ENCODE measurements around the gene CCDC171.

The CCDC171 gene

DNA sequence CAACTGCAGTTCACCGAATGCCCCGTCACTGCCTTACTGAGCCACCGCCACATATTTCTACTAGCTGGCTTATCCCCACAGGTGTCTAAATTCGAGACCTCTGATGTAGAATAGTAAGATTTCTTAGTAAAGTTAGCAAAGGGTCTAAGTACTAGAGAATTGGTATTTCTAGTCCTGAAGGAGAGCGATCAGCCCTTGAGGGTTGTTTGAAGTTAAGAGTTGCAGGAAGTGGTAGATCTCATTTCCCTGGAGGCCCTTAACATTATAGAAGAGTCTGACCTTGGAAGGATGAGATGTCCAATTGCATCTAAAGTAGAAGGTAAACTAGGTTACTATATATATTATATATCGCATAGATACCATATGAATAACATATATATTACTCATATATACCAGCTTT, 451.8 kb downstream of the CCDC171 start:
- DNase-seq = no peak

DNA sequence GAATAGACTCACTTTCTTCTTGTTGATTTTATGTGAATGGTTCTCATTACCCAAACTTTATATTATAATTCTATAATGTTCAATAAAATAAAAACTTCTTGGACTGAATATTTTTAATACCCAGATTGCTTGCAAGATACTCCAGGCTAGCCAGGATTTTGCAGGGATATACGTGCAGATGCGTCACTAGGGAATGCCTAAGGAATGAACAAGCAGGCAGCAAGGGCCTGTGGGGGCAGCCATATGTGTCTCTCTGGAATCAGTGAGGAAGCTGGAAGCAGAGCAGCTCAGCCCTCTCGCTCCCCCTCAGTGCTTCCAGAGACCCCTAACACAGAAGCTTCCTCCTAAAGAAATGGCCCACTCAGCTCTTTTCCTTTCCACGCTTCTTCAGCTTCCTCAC, 457.4 kb downstream of the CCDC171 start:
- DNase-seq = no peak

DNA sequence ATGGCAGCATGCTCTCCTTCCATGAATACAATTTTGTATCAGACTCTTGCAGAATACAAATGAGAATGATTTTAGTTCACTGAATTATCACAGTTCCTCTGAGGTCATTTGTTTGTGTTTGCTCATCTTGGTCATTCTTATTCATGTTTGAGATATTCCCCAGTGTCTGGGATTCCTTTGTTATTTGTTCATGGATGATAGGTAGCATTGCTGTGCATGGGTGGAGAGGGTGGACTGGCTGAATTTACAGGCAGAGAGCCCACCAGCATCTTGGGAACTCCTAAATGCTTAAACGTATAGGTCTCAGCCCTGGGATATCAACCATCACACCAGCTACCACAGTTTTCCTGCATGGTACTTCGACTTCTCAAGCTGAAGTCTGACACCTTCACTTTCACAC, 459.8 kb downstream of the CCDC171 start:
- no peak for DNase-seq

DNA sequence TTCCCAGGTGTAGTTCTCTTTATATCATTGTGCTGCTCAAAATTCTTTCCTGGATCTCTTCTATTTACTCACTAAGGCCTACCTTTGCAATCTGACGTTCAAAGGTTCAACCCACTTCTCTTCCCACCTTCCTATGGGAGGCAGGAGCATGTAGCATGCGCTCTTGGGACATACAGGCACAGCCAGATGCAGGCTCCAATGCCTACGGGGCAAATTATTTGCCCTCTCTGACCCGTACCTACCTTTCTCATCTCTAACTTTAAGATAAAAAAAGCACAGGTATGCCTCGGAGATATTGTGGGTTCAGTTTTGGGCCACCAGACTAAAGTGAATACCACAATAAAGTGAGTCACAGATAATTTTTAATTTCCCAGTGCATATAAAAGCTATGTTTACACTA, 460.5 kb downstream of the CCDC171 start:
- no peak for DNase-seq

DNA sequence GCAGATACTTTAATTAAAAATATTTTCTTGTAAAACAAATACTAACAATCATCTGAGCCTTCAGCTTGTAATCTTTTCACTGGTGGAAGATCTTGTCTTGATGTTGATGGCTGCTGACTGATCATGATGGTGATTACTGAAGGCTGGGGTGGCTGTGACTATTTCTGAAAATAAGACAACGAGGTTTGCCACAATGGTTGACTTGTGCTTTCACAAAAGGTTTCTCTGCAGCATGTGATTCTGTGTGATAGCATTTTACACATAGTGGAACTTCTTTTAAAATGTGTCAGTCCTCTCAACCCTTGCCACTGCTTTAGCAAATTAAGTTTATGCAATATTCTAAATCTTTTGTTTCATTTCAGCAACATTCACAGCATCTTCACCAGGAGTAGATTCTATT, 461.0 kb downstream of the CCDC171 start:
- no peak for DNase-seq

DNA sequence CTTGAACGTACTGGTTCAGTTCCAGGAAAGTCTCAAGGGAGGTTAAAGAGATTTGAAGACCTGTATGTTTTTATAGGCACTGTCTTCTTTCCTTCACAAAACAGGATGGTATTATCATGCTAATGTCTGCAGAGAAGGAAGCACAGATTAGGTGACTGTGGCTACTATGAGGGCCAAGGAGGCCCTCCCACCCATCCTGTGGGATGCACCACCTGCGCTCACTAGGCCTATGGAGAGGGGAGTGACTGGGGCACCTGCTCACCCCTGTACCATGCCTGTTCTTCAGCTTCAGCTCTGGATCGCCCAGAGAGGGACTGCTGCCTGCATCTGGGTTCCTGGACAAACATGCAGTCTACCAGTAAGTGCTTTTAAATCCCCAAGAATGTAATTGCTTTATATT, 469.4 kb downstream of the CCDC171 start:
- DNase-seq = no peak

DNA sequence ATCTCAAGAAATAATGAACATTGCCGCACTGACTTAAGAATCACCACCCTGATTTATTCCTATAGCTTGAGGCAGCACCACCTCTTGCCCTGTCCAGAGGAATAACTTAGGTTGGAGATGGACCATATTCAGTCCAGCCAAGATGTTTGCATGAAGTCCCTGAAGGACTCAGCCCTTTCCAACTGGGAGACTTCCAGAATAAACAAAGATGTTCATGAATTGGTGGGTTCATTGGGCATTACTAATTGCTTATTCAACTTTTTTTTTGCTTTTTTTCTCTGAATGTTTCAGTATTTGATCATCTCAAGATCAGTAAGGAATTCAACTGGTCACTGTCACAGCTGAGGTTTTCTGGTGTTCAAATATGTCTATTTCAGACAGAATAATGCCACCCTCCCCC, 470.6 kb downstream of the CCDC171 start:
- DNase-seq = no peak
